Forelimb muscle (tissue), 1 donor: ENCODE data around the gene DDX23. TPM values are rescaled to one million over a fixed set of nuclear protein-coding genes. Genes with fewer than 3 reads are reported as not detected.

Source experiments
- DNase-seq: peaks from one replicate; pipeline ENCODE4 v3.0.0-alpha.2; 2013; ENCODE audit warnings: low read depth
- polyA plus RNA-seq: library from polyadenylated mRNA; unstranded; fragments of 120-200 nt; gene quantifications from one replicate; pipeline ENCODE4 v1.2.1, GENCODE V29; 2013; ENCODE audit not compliant: insufficient read length

The DDX23 gene
- polyA plus RNA-seq, 1 donor, result 67.3 TPM

DNA sequence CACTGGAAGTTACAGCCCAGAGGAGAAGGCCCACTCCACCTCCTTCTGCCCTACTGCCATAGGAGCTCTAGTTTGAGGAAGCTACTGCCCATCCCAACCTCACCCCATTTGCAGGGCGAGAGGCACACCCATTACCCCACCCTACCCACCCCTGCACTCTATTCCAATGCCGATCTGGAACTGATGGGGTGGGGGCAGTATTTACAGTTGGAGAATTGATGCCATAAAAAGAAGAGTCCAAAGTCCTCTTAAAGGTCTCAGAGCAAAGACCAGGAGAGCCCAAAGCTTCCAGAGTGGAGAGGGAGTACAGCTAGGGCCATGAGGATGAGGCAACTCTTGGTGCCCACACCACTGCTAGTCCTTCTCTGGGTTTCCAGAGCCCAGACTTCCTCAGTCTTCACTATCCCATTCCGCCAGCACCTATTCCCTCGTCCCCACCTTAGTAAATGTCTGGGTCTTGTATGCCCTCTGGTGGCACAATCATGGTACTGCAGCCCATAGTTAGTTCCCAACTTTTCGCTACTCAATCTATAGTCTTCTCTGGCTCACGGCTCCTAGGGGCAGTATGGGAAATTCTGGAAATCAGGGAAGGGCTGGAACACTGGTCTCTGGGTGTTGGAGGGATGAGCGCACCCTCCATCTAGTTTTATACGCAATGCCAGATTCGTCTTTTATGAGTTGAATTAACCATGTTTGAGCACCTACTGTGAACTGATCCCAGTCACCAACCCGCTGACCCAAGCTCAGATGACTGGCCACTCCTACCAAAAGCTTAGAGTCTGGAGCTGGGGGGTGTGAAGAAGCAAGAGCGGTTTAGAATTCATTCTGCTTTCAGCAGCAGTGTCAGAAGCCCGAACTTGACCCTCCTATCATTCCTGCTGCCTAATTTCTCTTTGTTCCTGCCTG, 56.2 kb downstream of the DDX23 start:
- no peak for DNase-seq

- DNase-seq, result no peak
Observed at GRCh38 chr12:48794870-48795269, 57.1 kb downstream of the DDX23 start.

DNA sequence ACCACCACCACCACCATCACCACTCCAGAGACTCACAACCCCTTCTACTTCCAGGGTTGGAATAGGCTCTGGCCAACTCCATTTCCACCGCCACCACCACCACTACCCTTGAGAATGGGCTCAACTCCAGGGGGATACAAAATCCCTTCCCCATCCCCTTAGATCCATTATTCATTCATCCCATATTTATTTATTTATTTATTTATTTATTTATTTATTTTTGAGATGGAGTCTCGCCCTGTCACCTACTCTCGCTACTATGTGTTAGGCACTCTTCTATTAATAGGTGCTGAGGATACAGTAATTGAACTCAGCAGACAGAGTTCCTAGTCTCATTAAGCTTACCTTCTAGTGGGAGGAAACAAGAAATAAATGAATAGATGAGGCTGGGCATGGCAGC, 58.3 kb downstream of the DDX23 start:
- DNase-seq, result no peak

DNA sequence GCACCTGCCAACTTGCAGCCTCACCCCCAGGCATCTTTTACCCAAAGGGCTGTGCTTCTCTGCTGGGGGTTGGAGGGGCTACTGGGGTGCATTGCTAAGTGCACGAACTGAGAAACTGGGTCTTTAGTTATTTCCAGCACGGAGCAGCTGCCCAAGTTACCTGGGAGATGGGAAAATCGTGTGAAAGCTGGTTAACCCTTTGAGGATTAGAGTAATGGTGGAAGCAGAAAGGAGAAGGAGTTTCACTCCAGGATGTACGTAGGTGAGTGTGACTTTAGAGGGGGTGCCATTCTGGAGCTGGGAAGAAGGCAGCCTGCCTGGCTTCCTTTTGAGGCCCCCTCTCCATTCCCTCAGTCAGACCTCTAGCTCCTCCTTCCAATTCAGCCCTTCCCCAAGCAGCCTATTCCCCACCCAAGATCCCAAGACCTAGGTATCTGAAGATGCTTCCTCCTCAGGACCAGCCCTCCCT, 62.1 kb downstream of the DDX23 start:
- DNase-seq, result no peak

DNA sequence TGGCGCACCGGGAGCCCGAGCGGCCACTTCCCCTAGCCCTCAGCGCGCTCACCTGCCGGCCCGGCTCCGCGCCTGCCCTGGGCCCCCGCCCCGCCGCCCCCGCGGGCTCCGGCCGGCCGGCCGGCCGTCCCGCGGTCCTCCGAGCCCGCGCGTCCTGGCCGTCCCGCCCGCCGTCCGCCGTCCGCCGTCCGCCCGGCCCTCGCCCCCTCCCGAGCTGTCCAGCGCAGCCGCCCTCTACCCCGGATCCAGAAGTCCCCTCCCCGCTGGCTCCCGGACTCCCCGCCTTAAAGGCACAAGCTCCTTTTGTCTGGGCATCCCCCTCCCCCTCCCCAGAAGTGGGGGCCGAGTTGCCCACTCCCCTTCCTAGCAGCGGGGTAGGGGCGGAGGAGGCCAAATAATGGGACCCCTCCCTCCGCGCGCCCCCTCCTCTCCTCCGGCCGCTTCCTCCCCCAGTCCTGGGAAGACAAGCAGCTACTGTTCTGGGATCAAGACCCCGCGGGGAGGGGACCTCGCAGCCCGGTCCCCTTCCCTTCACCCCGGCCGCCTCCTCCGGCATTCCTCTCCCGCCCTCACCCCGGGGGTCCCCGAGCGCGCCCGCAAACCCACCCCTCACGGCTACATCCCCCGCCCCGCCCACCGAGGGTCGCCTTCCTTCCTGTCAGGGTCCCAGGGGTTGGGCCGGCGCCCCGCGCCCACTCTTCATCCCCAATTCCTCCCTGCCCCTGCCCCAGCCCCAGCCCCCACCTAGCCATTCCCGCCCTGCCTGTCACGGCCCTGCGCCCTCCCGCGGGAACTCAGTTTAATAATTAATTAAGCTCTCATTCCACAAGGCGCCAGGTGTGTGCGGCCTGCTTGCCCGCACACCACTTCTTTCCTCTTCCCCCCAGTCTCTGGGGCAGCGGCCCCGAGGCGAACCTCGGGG, 62.8 kb downstream of the DDX23 start, which contains the start of gene ADCY6:
Gene ADCY6, minus strand, starts transcription at position 236 of the 922 bp plus-strand sequence. CDS start 5,655 bp downstream, outside the sequence.
- no peak for DNase-seq

GRCh38 chr12:48788524-48788853, 63.5 kb downstream of the DDX23 start:
- no peak for DNase-seq

- DNase-seq, result no peak
Observed at GRCh38 chr12:48787791-48788523, 64.0 kb downstream of the DDX23 start.

DNA sequence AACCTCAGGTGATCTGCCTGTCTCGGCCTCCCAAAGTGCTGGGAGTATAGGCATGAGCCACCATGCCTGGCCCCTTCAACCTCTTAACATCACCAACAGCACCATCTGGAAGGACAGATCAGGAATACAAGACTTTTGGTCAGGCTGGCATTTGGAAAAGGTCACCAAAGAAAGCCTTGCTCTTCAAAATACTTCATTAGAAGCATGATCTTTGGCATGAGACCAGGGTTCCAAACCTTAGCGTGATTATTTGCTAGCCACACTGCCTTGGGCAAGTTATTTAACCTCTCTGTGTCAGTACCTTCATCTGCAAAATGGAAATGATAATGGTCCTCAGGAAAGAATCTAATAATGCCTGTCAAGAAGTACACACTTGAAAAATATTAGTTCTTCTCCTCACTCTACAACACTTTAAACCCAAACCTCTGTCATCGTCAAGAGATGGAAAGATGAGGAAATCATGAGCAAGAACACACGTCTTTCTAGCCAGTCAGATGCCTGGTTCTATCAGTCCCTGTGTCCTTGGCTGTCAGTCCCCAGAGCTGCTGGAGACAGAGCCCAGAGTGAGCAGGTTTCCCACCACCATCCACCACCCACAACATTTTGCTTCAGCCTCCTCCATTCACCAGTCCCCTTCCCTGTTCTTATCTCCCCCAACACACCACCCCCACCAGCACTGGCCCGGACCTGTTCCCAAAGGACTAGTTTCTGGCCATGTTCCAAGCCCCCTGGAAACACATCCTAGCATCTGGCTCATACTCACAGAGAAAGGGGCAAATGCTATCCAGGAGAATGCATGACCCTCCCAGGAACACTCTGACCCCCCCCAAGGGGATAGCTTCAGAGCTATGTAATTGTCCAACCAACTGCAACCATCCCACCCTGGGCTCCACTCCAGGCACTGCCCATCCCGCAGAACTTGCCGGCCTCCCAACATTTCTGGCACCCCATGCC, 65.1 kb downstream of the DDX23 start:
- no peak for DNase-seq

DNA sequence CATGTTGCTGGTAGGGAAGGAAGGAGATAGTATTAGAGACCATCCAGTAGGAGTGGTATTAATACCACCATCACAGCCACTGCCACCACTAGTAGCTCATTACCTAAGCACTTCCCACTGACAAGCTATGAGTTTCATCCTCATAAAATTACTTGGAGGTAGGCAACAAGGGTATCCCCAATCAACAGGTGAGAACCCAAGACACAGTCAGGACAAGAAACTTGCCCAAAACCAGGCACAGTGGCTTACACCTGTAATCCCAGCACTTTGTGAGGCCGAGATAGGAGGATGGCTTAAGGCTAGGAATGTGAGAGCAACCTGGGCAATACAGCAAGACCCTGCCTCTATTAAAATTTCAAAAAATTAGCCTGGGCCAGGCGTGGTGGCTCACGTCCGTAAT, 68.5 kb downstream of the DDX23 start:
- no peak for DNase-seq

DNA sequence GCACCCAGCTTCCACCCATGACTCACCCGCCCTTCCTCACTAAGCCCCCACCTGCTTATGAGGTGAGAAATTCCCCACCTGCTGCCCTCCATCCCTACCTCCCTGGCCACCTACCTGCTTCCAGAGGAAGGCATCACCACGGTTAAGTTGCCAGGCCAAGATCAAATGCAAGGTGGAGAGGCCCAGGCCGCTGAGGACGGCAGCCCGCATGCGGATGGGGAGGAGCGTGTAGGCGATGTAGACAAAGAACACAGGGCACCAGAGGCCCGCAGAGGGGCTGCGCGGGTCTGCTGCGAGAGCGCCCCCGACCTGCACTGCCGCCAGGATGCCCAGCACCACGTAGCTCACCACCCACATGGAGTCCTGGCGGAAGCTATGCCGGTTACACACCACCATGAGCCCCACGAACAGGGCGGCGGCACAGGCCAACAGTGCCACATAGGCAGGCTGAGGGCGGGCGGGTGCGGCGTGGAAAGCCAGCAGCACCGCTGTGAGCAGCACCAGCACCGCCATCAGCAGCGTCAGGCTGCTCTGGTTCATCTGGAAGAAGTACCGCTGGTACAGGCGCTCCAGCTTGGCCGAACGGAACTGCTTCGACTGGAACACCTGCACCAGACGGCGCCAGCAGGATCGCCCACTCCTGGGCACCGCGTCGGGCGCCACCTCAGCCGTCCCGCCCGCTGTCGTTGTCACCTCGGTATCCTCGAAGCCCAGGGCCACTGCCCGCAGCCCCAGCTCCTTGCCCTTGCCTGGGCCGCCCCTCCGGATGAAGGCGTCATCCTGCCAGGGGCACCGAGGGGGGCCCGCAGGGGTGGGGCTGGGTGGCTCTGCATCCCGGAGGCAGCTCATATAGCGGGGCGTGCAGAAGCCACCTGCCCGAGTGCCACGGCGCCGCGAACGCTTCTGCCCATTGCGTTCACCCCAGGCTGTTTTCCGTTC, 69.2 kb downstream of the DDX23 start:
- DNase-seq, result no peak

GRCh38 chr12:48781750-48782456, 70.1 kb downstream of the DDX23 start:
- no peak for DNase-seq

- DNase-seq, result no peak
Observed at GRCh38 chr12:48780381-48781025, 71.5 kb downstream of the DDX23 start.

GRCh38 chr12:48779869-48780268, 72.1 kb downstream of the DDX23 start:
- peak; percentile 20 for DNase-seq

Other genes starting within 250 kb of the DDX23 start
- gene KANSL2, start 169.9 kb downstream of the DDX23 start, polyA plus RNA-seq, result 32.6 TPM
- 18.4 TPM for gene CCNT1, start 135.5 kb downstream of the DDX23 start, polyA plus RNA-seq
- gene ADCY6, start 63.1 kb downstream of the DDX23 start, polyA plus RNA-seq, result 35.9 TPM
- 13.8 TPM for gene CACNB3, start 33.7 kb downstream of the DDX23 start, polyA plus RNA-seq
- 0.38 TPM for gene RND1, start 13.7 kb upstream of the DDX23 start, polyA plus RNA-seq
- 19.7 TPM for gene FKBP11, start 73.3 kb upstream of the DDX23 start, polyA plus RNA-seq
- gene ARF3, start 105.3 kb upstream of the DDX23 start, polyA plus RNA-seq, result 42.5 TPM
- 0.77 TPM for gene WNT10B, start 119.6 kb upstream of the DDX23 start, polyA plus RNA-seq
- gene WNT1, start 126.2 kb upstream of the DDX23 start, polyA plus RNA-seq, result not detected
- gene DDN, start 147.2 kb upstream of the DDX23 start, polyA plus RNA-seq, result 33.6 TPM
- gene PRKAG1, start 166.6 kb upstream of the DDX23 start, polyA plus RNA-seq, result 60.2 TPM
- gene KMT2D, start 208.6 kb upstream of the DDX23 start, polyA plus RNA-seq, result 40.0 TPM
- gene RHEBL1, start 217.8 kb upstream of the DDX23 start, polyA plus RNA-seq, result 1.6 TPM
- 0.82 TPM for gene DHH, start 242.6 kb upstream of the DDX23 start, polyA plus RNA-seq